NCI-H524 treated with DMSO at 0.1 percent for 48 hours (cell line): ENCODE results near the gene AKAP5.

ENCODE experiments used
- DNase-seq: peaks from one replicate; lab custom pipeline; 2025; lab: John Stamatoyannopoulos, UW

Gene AKAP5, protein sequence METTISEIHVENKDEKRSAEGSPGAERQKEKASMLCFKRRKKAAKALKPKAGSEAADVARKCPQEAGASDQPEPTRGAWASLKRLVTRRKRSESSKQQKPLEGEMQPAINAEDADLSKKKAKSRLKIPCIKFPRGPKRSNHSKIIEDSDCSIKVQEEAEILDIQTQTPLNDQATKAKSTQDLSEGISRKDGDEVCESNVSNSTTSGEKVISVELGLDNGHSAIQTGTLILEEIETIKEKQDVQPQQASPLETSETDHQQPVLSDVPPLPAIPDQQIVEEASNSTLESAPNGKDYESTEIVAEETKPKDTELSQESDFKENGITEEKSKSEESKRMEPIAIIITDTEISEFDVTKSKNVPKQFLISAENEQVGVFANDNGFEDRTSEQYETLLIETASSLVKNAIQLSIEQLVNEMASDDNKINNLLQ

DNA sequence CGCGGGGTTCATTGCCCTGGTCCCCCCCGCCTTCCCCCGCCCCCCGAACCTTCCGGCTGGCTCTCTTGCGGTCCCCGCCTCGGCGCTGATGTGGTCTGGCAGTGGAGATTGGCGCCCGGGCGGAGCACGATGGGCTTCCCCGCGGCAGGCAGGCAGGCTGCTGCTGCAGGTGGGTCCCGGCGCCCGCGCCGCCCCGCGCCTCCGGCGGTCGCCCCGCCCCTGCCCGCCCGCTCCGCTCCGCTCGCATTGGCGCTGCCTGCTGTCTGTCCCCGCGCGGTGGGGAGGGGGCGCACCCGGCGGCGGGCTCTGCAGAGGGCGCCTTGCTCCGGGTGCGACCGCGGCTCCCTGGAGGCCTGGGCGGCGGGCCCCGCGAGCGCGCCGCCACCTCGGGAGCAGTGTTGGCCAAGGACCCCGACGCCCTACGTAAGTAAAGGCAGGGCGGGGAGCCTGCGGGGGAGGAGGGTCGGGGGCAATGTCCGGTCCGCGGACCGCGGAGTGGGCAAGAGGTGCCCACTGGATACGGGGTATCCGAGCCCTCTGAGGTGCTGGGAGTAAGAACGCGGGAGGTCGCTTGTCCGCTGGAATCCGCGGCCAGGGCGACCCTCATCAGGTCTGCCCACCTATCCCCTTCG, at the start of gene AKAP5:
AKAP5 (plus strand) TSS at position 309 of the 632 bp plus-strand sequence. CDS start 2,896 bp downstream, outside the sequence.
- peak; percentile 42 for DNase-seq

DNA sequence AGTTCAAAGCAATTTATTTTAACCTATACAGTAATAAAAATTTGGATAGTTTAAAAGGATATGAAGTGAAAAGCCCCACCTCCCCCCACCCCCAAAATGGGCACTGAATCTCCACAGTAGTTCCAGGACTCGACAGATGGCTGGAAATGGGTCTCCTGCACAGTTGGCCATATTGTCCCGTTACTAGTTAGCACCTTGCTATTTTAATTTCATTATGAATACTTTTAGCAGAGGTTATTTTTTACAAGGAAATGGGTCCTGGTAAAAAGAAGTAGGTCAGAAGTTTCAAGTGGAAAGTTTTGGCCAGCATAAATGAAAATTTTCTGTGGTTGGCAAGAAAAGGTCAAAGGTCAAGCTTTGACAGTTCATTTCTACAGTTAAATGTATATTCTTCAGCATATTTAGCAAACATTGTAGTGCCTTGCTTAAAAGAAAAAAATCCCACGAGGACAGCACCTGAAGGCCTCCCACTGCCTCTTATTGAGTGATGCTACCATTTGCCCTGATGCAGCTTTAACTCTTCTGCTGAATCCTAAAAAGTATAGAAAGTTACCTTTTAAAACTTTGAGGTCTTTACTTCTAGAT, 48.9 kb upstream of the AKAP5 start:
- DNase-seq, result no peak

DNA sequence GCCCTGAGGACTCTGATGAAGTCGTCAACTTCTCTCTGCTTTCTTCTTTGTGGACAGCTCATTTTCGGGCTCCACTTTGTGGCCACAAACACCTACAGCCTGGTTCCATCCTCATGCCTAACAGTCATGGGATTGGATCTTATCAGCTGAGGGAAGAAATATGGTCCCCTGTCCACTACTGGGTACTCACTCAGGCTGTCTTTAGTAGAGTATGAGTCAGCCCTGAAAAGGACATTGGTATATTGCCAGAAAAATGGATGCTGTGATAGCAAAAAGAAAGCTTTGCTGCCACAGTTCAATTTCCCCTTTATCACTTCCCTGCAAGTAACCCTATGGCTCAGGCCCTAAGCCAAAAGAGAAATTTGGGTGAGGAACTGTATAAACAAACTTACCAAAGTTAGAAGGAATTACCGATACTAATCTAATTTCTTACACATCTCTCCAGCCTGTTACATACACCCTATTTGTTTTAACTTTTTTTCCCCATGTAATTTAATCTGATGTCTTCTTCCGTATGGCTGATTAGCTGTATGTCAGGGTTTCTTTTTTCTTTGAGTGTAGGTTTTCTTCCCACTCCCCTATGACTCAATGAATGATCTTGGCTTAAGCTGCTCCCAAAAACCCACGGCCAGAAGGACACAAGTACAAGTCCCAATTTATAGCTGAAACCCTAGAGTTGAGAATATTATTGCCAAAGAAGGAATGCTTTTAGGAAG, 48.1 kb upstream of the AKAP5 start:
- no peak for DNase-seq

DNA sequence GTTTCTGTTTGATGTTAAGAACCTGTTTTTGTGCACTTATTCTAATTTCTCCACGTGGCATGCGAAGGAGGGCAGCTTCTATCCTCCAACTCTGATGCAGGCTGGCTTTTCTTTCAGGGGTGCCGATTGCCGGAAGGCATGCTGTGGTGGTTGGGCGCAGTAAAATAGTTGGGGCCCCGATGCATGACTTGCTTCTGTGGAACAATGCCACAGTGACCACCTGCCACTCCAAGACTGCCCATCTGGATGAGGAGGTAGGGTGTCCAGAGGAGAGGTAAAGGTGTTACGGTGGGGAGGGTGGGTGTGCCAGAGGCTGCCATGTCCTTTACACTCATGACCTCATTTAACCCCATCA, 47.6 kb upstream of the AKAP5 start:
- DNase-seq, result no peak

DNA sequence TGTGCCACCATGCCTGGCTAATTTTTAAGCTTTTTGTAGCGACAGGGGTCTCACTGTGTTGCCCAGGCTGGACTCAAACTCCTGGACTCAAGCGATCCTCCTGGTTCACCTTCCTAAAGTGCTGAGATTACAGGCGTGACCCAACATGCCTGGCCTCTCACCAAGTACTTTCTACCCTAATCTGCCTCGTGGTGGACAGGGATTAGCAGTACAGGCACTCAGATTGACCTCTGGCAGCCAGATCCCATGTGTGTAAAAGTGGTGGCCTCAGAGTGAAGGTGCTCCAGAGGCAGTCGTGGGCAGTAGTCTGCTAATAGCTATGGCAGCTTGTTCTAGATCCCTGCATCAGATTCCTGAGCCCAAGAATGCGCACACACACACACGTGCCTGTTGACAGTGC, 46.3 kb upstream of the AKAP5 start:
- no peak for DNase-seq

DNA sequence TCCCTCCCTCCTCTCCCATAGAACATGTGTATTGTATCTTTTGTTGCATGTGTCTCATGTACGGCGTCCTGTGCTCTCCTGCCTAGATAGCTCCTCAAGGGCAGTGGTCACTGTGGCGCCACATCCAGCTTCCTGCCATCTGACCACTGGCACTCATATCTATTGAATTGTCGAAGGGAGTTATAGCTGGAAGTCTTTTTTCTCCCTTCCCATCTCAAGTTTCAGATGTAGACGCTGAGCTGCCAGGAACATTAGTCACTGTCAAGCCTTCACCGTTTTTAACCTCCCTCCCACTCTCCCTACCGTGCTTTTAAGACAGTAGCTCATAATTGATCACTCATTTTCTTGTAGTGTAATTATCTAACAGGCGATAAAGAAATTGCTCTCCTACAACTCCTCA, 44.1 kb upstream of the AKAP5 start:
- no peak for DNase-seq

DNA sequence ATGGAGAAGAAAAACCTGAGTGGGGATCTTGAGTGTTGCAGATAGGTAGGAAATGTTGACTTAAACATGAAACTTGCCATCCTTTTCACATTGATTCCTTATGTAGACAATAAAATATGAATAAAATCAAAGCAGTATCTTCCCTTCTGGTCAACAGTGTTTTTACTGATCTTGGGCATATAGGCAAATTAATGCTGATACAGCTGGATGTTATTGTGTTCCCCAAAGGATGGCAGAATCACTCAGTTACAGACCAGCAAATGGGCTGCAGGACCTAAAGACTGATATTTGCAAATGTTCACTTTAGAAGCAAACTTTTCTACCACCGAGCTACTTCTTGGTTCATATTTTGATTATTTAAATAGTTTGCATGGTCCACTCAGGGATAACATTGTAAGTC, 43.3 kb upstream of the AKAP5 start:
- no peak for DNase-seq

DNA sequence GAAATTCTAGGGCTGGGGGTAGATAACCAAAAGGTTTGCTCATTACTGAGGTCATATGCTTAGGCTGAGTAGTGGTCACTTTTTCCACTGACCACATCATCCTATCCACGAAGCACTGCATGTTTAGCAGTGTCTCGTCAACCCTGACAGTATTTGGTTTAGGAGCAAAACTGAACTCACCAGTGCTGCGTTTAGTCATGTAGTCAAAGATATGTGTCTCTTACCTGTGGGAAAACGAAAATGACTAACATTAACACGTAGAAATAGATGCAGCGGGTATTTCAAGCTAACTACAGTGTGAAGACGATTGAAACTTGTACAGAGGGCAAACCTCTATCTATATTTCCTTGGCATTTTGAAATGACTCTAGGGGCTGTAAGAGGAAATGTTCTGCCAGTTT, 42.5 kb upstream of the AKAP5 start:
- no peak for DNase-seq

GRCh38 chr14:64423987-64424386, 41.3 kb upstream of the AKAP5 start:
- DNase-seq, result no peak

DNA sequence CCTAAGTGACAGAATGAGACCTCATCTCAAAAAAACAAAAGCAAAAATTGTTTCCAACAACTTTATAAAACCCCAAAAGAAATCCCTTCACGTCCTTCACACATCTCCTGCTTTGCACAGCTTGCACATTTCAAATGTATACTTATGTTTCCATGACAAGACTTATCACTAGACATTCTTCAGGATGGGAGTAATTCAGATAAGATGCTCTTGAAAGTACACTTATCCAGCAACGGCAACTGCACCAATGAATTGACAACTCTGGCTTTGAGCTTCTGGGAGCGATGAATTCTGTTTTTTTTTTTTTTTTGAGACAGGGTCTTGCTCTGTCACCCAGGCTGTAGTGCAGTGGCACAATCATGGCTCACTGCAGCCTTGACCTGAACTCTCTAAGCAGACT, 30.8 kb upstream of the AKAP5 start:
- DNase-seq, result no peak

DNA sequence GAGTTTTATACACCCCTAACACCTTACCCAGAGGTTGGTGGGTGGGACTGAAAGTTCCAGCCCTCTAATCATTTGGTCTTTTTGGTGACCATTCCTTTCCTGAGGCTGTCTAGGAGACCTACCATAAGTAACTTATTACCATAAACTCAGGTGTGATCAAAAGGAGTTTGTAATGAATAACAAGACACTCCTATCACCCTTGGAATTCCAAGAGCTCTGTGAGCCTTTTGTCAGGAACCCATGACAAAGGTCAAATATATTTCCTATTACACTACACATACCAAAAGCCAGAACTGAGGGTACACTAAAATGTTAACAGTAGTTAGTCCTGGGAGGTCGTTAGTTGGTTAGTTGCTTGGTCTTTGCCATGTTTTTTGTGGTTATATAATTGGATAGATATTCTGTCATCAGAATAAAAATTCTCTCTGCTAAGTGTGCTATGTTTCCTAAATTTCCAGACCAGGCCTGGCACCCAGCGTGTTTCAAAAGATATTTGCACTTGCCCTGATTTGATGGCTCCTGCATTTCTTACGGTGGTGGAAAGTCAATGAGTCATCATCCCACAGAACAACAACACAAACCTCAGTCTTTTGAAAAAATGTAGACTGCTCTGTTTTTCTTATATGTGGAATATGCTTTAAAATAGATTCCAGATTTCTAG, 27.0 kb upstream of the AKAP5 start:
- DNase-seq, result no peak

DNA sequence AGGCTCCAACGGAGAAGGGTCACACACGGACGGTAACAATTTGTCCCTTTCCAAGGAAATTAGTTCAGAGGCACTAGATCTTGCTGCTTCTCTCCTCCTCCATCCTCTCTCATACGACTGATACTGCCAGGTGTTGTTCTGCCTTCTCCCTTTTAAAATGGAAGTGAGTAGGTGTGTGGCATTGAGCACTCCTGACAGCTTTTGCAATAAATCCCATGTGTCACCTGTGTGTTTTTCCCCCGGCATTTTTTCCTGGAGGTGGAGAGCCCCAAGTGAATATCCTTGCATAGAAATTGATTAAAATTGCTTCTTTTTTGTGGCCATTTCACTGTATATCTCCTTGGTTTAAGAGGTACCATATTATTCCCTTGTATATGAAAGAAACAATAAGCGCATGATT, 26.2 kb upstream of the AKAP5 start:
- no peak for DNase-seq

GRCh38 chr14:64440494-64440893, 24.8 kb upstream of the AKAP5 start:
- DNase-seq, result no peak

- DNase-seq, result no peak
These were observed 22.9 kb upstream of the AKAP5 start for GRCh38 chr14:64442300-64442988.

- DNase-seq, result no peak
These were observed 21.2 kb upstream of the AKAP5 start for GRCh38 chr14:64444140-64444539.

- no peak for DNase-seq
These were observed 20.1 kb upstream of the AKAP5 start for GRCh38 chr14:64444984-64445845.

- no peak for DNase-seq
These were observed 17.2 kb upstream of the AKAP5 start for GRCh38 chr14:64447876-64448670.

- no peak for DNase-seq
These were observed 15.0 kb upstream of the AKAP5 start for GRCh38 chr14:64450255-64450654.

DNA sequence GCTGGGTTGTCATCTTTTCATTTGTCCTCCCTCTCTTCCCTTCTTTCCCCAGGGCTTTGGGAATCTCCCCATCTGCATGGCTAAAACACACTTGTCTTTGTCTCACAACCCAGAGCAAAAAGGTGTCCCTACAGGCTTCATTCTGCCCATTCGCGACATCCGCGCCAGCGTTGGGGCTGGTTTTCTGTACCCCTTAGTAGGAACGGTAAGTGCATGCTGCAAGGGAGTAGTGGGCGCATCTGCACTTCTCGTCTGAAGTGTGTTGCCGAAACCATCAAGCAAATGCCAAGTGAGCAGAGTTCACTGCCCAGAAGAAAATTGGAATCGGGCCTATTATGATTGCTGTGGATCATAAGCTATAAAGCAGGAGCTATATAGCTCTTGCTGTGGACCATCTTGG, 10.6 kb upstream of the AKAP5 start:
- DNase-seq, result no peak
